ENCODE measurements around the gene SLC30A5. TPM values are rescaled to one million over a fixed set of nuclear protein-coding genes. Genes with fewer than 3 reads are reported as not detected.
A peak's percentile ranks its signal among the peaks of the same experiment; 100 is the strongest.

The SLC30A5 gene
- total and polyA plus RNA-seq, 10 of the 15 experiments (the other 5 are each of a cell fraction or from before 2014, with no cell fraction given): 14.7 to 67.9 (median 38.4) TPM

DNA sequence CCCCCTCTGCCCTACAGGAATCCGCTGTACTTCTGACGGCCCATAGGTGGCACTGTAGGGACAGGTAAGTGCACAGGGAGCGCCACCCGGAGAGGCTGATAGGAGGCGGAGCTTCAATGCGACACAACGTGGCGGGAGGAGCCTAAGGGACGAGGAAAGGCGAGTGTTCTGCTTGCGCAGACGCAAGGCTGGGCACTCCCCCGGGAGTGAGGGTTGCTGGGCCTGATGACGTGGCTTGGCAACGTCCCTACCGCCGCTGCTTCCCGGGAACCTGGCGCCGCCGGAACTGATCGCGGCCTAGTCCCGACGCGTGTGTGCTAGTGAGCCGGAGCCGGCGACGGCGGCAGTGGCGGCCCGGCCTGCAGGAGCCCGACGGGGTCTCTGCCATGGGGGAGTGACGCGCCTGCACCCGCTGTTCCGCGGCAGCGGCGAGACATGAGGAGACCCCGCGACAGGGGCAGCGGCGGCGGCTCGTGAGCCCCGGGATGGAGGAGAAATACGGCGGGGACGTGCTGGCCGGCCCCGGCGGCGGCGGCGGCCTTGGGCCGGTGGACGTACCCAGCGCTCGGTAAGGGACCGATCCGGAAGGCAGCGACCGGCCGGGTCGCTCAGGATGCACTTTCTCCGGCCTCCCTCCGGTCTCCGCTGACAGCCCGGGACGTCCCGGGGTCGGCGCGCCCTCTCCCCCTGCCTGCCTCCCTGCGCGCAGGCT lies at the start of gene SLC30A5 (continued):
- TF ChIP-seq NFIC (IDR thresholded peaks at IDR 0.05; ENCODE audit: low read depth, low read length) (no peak), ZNF622 (IDR thresholded peaks at IDR 0.05) (no peak), WRNIP1 (IDR thresholded peaks at IDR 0.05; ENCODE audit: borderline replicate concordance, low read depth, low read length) (no peak), CBFB (IDR thresholded peaks at IDR 0.05; ENCODE audit: low read depth) (no peak; the same call in 1 of the 2 replicates), ZNF207 (IDR thresholded peaks at IDR 0.05; ENCODE audit: borderline replicate concordance) (no peak), MYC (IDR thresholded peaks at IDR 0.05; ENCODE audit: insufficient read depth, insufficient read length, insufficient replicate concordance, low read length, severe bottlenecking) (peak; percentile 61), STAT1 (conservative IDR thresholded peaks at IDR 0.05) (no peak; the same call in 1 of the 2 replicates), TCF7 (IDR thresholded peaks at IDR 0.05; ENCODE audit: borderline replicate concordance) (no peak), ZNF274 (IDR thresholded peaks at IDR 0.05; ENCODE audit: insufficient read depth, insufficient read length) (no peak), MEF2A (IDR thresholded peaks at IDR 0.05; ENCODE audit: insufficient read depth, low read depth, low read length) (peak; percentile 50; the same call in 1 of the 2 replicates), SMC3 (IDR thresholded peaks at IDR 0.05; ENCODE audit: borderline replicate concordance, low read length) (peak; percentile 62; the same call in 1 of the 2 replicates), TARDBP (IDR thresholded peaks at IDR 0.05; ENCODE audit: borderline replicate concordance) (no peak), MTA2 (IDR thresholded peaks at IDR 0.05; ENCODE audit: low read depth) (no peak), CHD4 (IDR thresholded peaks at IDR 0.05) (no peak), SUPT20H (IDR thresholded peaks at IDR 0.05; ENCODE audit: borderline replicate concordance, control insufficient read depth, low read depth, low read length) (no peak)
- TF ChIP-seq, protein P1, sequence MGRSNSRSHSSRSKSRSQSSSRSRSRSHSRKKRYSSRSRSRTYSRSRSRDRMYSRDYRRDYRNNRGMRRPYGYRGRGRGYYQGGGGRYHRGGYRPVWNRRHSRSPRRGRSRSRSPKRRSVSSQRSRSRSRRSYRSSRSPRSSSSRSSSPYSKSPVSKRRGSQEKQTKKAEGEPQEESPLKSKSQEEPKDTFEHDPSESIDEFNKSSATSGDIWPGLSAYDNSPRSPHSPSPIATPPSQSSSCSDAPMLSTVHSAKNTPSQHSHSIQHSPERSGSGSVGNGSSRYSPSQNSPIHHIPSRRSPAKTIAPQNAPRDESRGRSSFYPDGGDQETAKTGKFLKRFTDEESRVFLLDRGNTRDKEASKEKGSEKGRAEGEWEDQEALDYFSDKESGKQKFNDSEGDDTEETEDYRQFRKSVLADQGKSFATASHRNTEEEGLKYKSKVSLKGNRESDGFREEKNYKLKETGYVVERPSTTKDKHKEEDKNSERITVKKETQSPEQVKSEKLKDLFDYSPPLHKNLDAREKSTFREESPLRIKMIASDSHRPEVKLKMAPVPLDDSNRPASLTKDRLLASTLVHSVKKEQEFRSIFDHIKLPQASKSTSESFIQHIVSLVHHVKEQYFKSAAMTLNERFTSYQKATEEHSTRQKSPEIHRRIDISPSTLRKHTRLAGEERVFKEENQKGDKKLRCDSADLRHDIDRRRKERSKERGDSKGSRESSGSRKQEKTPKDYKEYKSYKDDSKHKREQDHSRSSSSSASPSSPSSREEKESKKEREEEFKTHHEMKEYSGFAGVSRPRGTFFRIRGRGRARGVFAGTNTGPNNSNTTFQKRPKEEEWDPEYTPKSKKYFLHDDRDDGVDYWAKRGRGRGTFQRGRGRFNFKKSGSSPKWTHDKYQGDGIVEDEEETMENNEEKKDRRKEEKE (IDR thresholded peaks at IDR 0.05): no peak
- TF ChIP-seq, protein P2, sequence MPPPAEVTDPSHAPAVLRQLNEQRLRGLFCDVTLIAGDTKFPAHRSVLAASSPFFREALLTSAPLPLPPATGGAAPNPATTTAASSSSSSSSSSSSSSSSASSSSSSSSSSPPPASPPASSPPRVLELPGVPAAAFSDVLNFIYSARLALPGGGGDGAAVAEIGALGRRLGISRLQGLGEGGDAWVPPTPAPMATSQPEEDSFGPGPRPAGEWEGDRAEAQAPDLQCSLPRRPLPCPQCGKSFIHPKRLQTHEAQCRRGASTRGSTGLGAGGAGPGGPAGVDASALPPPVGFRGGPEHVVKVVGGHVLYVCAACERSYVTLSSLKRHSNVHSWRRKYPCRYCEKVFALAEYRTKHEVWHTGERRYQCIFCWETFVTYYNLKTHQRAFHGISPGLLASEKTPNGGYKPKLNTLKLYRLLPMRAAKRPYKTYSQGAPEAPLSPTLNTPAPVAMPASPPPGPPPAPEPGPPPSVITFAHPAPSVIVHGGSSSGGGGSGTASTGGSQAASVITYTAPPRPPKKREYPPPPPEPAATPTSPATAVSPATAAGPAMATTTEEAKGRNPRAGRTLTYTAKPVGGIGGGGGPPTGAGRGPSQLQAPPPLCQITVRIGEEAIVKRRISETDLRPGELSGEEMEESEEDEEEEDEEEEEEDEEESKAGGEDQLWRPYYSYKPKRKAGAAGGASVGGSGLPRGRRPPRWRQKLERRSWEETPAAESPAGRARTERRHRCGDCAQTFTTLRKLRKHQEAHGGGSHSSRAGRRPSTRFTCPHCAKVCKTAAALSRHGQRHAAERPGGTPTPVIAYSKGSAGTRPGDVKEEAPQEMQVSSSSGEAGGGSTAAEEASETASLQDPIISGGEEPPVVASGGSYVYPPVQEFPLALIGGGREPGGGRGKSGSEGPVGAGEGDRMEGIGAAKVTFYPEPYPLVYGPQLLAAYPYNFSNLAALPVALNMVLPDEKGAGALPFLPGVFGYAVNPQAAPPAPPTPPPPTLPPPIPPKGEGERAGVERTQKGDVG (CRISPR knock-in tag; IDR thresholded peaks at IDR 0.05): no peak
- TF ChIP-seq, protein P3, sequence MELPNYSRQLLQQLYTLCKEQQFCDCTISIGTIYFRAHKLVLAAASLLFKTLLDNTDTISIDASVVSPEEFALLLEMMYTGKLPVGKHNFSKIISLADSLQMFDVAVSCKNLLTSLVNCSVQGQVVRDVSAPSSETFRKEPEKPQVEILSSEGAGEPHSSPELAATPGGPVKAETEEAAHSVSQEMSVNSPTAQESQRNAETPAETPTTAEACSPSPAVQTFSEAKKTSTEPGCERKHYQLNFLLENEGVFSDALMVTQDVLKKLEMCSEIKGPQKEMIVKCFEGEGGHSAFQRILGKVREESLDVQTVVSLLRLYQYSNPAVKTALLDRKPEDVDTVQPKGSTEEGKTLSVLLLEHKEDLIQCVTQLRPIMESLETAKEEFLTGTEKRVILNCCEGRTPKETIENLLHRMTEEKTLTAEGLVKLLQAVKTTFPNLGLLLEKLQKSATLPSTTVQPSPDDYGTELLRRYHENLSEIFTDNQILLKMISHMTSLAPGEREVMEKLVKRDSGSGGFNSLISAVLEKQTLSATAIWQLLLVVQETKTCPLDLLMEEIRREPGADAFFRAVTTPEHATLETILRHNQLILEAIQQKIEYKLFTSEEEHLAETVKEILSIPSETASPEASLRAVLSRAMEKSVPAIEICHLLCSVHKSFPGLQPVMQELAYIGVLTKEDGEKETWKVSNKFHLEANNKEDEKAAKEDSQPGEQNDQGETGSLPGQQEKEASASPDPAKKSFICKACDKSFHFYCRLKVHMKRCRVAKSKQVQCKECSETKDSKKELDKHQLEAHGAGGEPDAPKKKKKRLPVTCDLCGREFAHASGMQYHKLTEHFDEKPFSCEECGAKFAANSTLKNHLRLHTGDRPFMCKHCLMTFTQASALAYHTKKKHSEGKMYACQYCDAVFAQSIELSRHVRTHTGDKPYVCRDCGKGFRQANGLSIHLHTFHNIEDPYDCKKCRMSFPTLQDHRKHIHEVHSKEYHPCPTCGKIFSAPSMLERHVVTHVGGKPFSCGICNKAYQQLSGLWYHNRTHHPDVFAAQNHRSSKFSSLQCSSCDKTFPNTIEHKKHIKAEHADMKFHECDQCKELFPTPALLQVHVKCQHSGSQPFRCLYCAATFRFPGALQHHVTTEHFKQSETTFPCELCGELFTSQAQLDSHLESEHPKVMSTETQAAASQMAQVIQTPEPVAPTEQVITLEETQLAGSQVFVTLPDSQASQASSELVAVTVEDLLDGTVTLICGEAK (IDR thresholded peaks at IDR 0.05; ENCODE audit: borderline replicate concordance): no peak

Data from GM12878 (cell line).